Upper lobe of left lung (tissue), 6 donors: ENCODE data around the gene ROR2. TPM values are rescaled to one million over a fixed set of nuclear protein-coding genes. Genes with fewer than 3 reads are reported as not detected.

ENCODE experiments used
- ATAC-seq, 2 donors: fragments of 200-7000 bp; cut with Tn5 transposase; one replicate each; pipeline ENCODE4 v1.9.1; 2022; ENCODE audit warnings: mild to moderate bottlenecking in 2 of 2, moderate library complexity in 2 of 2; ENCODE audit not compliant: low FRiP score in 2 of 2
- DNase-seq, 2 donors: peaks; one replicate each; pipeline ENCODE4 v3.0.0-alpha.2; 2019 to 2020
- H3K27ac ChIP-seq, 4 donors: fragments of 200-600 bp; sonication (generic); one replicate each; pipeline ENCODE4 v1.5.1; 2016 to 2019
- H3K27me3 ChIP-seq, 4 donors: fragments of 200-600 bp; sonication (generic); one replicate each; pipeline ENCODE4 v1.5.1; 2017 to 2019
- H3K36me3 ChIP-seq, 4 donors: fragments of 200-600 bp; sonication (generic); one replicate each; pipeline ENCODE4 v1.5.1; 2016 to 2019
- H3K4me1 ChIP-seq, 4 donors: fragments of 200-600 bp; sonication (generic); one replicate each; pipeline ENCODE4 v1.5.1; 2018 to 2019
- H3K4me3 ChIP-seq, 4 donors: fragments of 200-600 bp; sonication (generic); one replicate each; pipeline ENCODE4 v1.5.1; 2017 to 2019; ENCODE audit warnings: mild to moderate bottlenecking in 2 of 4, moderate library complexity in 1 of 4
- H3K9me3 ChIP-seq, 4 donors: fragments of 200-600 bp; sonication (generic); one replicate each; pipeline ENCODE4 v1.5.1; 2018 to 2019
- EP300 ChIP-seq, 4 donors: sonication (generic); formaldehyde crosslinking; IDR thresholded peaks; one replicate each; pipeline ENCODE4 v1.5.1; 2017; ENCODE audit warnings: antibody characterized with exemption in 4 of 4, control low read depth in 2 of 4
- POLR2A ChIP-seq, 4 donors: fragments of 450-650 bp; IDR thresholded peaks; one replicate each; pipeline ENCODE4 v1.5.1; 2016 to 2017; ENCODE audit warnings: antibody characterized with exemption in 4 of 4, mild to moderate bottlenecking in 2 of 4
- POLR2AphosphoS5 ChIP-seq, 2 donors: sonication (generic); formaldehyde crosslinking; IDR thresholded peaks; one replicate each; pipeline ENCODE4 v1.5.1; 2017; ENCODE audit warnings: antibody characterized with exemption in 2 of 2
- WGBS, 2 donors: methylation state at CpG; one replicate each; pipeline ENCODE4 v1.1.5; 2017 to 2018; 5-methylcytosine and 5-hydroxymethylcytosine counted together
- total RNA-seq, 6 donors: library from RNA; depleted of rRNA in 4 of 6; stranded (reverse); fragments of >200 nt in 4 of 6; gene quantifications; one replicate each; pipeline versions ENCODE4 v1.1.0 to v1.2.1, GENCODE V29; 2016 to 2021
- TF ChIP-seq, protein P1 (sequence below), 6 experiments: fragments of 450-650 bp in 4 of 6; fragments of 200-600 bp in 2 of 6; sonication (generic) in 2 of 6; IDR thresholded peaks; one replicate each; pipeline ENCODE4 v1.5.1; 2016 to 2019; ENCODE audit warnings: antibody characterized with exemption in 6 of 6
- donor health status: DM: no; HTN: no; CAD: no; lungs with moderate emphysema.
- donor health status: DM: no; HTN: yes; CAD: no; lungs with severe emphysema.

The ROR2 gene
- total RNA-seq, 6 donors from 2014 or later: 2.7 to 8.1 (median 3.4) TPM

DNA sequence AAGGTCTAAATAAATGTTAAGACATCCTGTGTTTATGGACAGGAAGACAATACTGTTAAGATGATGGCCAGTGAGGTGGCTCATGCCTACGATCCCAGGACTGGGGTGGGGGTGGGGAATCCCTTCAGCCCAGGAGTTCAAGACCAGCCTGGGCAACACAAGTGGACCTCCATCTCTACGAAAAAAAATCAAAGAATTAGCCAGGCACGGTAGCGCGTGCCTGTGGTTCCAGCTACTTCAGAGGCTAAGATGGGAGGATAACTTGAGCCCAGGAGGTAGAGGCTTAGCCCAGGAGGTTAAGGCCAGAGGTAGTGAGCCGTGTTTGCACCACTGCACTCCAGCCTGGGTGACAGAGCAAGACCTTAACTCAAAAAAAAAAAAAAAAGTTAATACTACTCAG, 5.3 kb downstream of the ROR2 start:
- Histone ChIP-seq H3K27me3 (peaks cover 0 to 17% (median 8%) of the 10 kb centered on the region in 4 donors), H3K27ac (no peak overlapping the region), H3K9me3 (no peaks in the 10 kb centered on the region), H3K36me3 (no peaks in the 10 kb centered on the region), H3K4me1 (peaks cover 7 to 20% (median 16%) of the 10 kb centered on the region in 4 donors), H3K4me3 (no peak overlapping the region)
- ATAC-seq: no peak
- 72 to 75% methylated on average over 6 of the region's 6 CpGs for WGBS, 2 donors
- TF ChIP-seq POLR2AphosphoS5 (IDR thresholded peaks at IDR 0.05): no peak
- no peak for TF ChIP-seq EP300 (IDR thresholded peaks at IDR 0.05)
- TF ChIP-seq, protein P1, sequence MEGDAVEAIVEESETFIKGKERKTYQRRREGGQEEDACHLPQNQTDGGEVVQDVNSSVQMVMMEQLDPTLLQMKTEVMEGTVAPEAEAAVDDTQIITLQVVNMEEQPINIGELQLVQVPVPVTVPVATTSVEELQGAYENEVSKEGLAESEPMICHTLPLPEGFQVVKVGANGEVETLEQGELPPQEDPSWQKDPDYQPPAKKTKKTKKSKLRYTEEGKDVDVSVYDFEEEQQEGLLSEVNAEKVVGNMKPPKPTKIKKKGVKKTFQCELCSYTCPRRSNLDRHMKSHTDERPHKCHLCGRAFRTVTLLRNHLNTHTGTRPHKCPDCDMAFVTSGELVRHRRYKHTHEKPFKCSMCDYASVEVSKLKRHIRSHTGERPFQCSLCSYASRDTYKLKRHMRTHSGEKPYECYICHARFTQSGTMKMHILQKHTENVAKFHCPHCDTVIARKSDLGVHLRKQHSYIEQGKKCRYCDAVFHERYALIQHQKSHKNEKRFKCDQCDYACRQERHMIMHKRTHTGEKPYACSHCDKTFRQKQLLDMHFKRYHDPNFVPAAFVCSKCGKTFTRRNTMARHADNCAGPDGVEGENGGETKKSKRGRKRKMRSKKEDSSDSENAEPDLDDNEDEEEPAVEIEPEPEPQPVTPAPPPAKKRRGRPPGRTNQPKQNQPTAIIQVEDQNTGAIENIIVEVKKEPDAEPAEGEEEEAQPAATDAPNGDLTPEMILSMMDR (IDR thresholded peaks at IDR 0.05): no peak
- TF ChIP-seq POLR2A (IDR thresholded peaks at IDR 0.05): no peak
- no peak for DNase-seq

DNA sequence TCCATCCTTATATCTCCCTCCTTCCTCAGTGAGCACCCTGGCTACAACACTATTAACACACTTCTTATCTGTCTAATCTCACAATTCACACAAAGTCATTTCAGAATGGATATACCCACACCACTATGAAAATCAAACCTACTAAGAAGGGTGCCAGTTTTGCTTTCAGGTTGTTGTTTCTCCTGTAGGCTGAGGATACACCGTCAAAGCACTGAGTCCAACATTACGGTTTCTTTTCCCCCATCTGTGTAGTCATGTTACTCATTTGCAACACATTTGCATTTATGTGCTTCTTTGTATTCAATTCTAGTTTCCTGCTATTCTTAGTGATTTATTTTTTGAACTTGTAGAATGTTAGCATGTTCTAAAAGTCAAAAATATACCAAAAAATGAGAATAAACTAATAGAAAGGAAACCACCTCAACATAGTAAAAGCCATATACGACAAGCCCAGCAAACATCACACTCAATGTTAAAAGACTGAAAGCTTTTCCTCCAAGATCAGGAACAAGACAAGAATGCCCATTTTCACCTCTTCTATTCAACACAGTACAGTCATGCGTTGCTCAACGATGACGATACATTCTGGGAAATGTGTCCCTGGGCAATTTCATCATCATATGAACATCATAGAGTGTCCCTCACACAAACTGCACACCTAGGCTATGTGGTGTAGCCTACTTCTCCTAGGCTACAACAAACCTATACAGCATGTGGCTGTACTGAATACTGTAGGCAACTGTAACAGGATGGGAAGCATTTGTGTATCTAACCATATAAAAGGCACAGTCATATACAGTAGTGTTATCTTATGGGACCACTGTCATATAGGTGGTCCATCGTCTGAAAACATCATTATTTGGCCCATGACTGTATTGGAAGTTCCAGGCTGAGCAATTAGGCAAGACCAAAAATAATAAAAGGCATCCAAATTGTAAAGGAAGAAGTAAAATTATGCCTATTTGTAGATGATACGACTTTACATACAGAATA, 6.3 kb downstream of the ROR2 start:
- no peak for ATAC-seq
- Histone ChIP-seq H3K27me3 (peaks cover 0 to 8% (median 4%) of the 10 kb centered on the region in 4 donors), H3K4me3 (no peak overlapping the region), H3K36me3 (no peaks in the 10 kb centered on the region), H3K4me1 (peaks cover under 1 to 11% (median 7%) of the 10 kb centered on the region in 4 donors), H3K27ac (no peak overlapping the region), H3K9me3 (no peaks in the 10 kb centered on the region)
- DNase-seq: no peak
- TF ChIP-seq, protein P1 (IDR thresholded peaks at IDR 0.05): no peak
- TF ChIP-seq EP300 (IDR thresholded peaks at IDR 0.05): no peak
- no peak for TF ChIP-seq POLR2A (IDR thresholded peaks at IDR 0.05)
- peak in 1 of 2 donors; percentile 30 for TF ChIP-seq POLR2AphosphoS5 (IDR thresholded peaks at IDR 0.05)
- 82 to 90% methylated on average over 8 of the region's 8 CpGs for WGBS, 2 donors

DNA sequence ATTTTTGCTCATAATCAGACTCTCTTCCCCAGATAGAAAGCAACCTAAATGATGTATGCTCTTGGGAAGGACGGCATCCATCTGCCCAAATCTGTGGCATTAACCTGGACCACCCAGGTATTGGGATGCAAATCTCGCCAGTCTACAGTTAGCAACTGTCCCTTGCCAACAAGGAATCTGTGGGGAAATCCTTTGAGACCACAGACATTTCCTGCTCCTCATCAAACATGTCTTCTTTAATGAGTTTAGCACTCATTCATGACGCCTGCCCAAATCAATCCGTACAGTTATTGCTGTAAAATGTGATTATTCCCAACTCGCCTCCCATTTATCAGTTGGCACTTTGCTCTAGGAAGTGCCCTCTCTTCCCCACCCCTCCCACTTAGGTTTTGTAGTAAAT, 7.8 kb downstream of the ROR2 start:
- Histone ChIP-seq H3K4me1 (peaks cover 0 to 6% (median 1%) of the 10 kb centered on the region in 4 donors), H3K27me3 (no peaks in the 10 kb centered on the region), H3K27ac (no peak overlapping the region), H3K36me3 (no peaks in the 10 kb centered on the region), H3K9me3 (no peaks in the 10 kb centered on the region), H3K4me3 (no peak overlapping the region)
- WGBS, 2 donors: 71 to 72% methylated on average over 5 of the region's 5 CpGs
- no peak for DNase-seq
- no peak for ATAC-seq
- TF ChIP-seq POLR2A (IDR thresholded peaks at IDR 0.05) (no peak), EP300 (IDR thresholded peaks at IDR 0.05) (no peak), POLR2AphosphoS5 (IDR thresholded peaks at IDR 0.05) (no peak)
- TF ChIP-seq, protein P1 (IDR thresholded peaks at IDR 0.05): no peak

DNA sequence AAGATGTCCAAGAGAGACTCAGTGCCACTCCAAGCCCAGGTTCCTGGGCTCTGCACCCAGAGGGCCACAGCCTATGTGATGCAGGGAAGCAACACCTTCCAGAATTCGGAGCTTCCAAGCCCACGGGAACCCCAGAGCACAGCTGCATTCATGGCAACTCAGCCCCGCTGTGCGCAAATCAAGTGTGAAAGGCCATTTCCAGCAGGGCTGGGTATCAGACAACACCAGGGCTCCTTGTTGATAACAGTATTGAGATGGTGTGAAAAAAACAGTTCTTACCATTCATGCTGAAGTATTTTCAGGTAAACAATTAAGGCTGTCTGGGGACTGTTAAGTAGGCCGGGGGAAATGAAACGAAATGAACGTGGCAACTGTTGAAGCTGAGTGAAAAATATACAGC, 10.1 kb downstream of the ROR2 start:
- 84 to 86% methylated on average over 7 of the region's 7 CpGs for whole genome bisulfite sequencing, 2 donors
- Histone ChIP-seq H3K4me1 (peaks cover 0 to 2% (median 0%) of the 10 kb centered on the region in 4 donors), H3K36me3 (no peaks in the 10 kb centered on the region), H3K27me3 (no peaks in the 10 kb centered on the region), H3K4me3 (no peak overlapping the region), H3K9me3 (no peaks in the 10 kb centered on the region), H3K27ac (no peak overlapping the region)
- TF ChIP-seq POLR2A (IDR thresholded peaks at IDR 0.05): no peak
- no peak for TF ChIP-seq EP300 (IDR thresholded peaks at IDR 0.05)
- TF ChIP-seq, protein P1 (IDR thresholded peaks at IDR 0.05): no peak
- no peak for TF ChIP-seq POLR2AphosphoS5 (IDR thresholded peaks at IDR 0.05)
- ATAC-seq (no peak), DNase-seq (no peak)
